T-helper 1 cell treated with Interleukin-12 subunit alpha and Interleukin-12 subunit beta and Interleukin-4 antibody, amounts not matched to agents 30 μg/mL and 1 μg/mL, for 36 hours (primary cell): Measurements from ENCODE around the gene ATP6V0B.
A peak's percentile ranks its signal among the peaks of the same experiment; 100 is the strongest.

Experiments used
- H3K27ac Mint-ChIP-seq: one replicate; pipeline ENCODE4 v1.8.0; 2021; ENCODE audit warnings: mild to moderate bottlenecking, mixed read lengths
- H3K27me3 Mint-ChIP-seq: one replicate; pipeline ENCODE4 v1.8.0; 2021; ENCODE audit warnings: low read depth, mixed read lengths
- H3K36me3 Mint-ChIP-seq: one replicate; pipeline ENCODE4 v1.8.0; 2021; ENCODE audit warnings: low read depth, mixed read lengths
- H3K4me1 Mint-ChIP-seq: one replicate; pipeline ENCODE4 v1.8.0; 2021; ENCODE audit warnings: low read depth, mixed read lengths
- H3K4me3 Mint-ChIP-seq: one replicate; pipeline ENCODE4 v1.8.0; 2021; ENCODE audit warnings: mild to moderate bottlenecking, moderate library complexity, mixed read lengths
- H3K9me3 Mint-ChIP-seq: one replicate; pipeline ENCODE4 v1.8.0; 2021; ENCODE audit warnings: mixed read lengths

The ATP6V0B gene

GRCh38 chr1:43970502-43970901 lies 4.3 kb upstream of the ATP6V0B start:
- peaks cover 6% of the 10 kb centered on the region for H3K36me3 Mint-ChIP-seq

GRCh38 chr1:43970911-43971310 lies 3.8 kb upstream of the ATP6V0B start:
- H3K27me3 Mint-ChIP-seq, result no peaks in the 10 kb centered on the region
- H3K4me1 Mint-ChIP-seq, result peaks cover 40% of the 10 kb centered on the region
- H3K36me3 Mint-ChIP-seq, result peaks cover 6% of the 10 kb centered on the region
- H3K9me3 Mint-ChIP-seq, result no peaks in the 10 kb centered on the region
- peak overlapping the region; percentile 95 for H3K4me3 Mint-ChIP-seq
- H3K27ac Mint-ChIP-seq, result no peak overlapping the region

More at GRCh38 chr1:43970502-43970901, 4.3 kb upstream of the ATP6V0B start:
- Mint-ChIP-seq H3K27me3 (no peaks in the 10 kb centered on the region), H3K9me3 (no peaks in the 10 kb centered on the region), H3K4me1 (peaks cover 36% of the 10 kb centered on the region), H3K4me3 (peak overlapping the region; percentile 95), H3K27ac (peak overlapping the region; percentile 82)

- no peaks in the 10 kb centered on the region for H3K9me3 Mint-ChIP-seq
- peaks cover 6% of the 10 kb centered on the region for H3K36me3 Mint-ChIP-seq
- H3K4me3 Mint-ChIP-seq, result peak overlapping the region; percentile 95
- no peak overlapping the region for H3K27ac Mint-ChIP-seq
- peaks cover 44% of the 10 kb centered on the region for H3K4me1 Mint-ChIP-seq
- no peaks in the 10 kb centered on the region for H3K27me3 Mint-ChIP-seq
Measured at GRCh38 chr1:43971336-43971980, 3.3 kb upstream of the ATP6V0B start.

GRCh38 chr1:43973981-43974442 lies 748 bp upstream of the ATP6V0B start:
- Mint-ChIP-seq H3K36me3 (peaks cover 23% of the 10 kb centered on the region), H3K4me1 (peaks cover 61% of the 10 kb centered on the region), H3K4me3 (peak overlapping the region; percentile 87), H3K27ac (peak overlapping the region; percentile 96), H3K9me3 (no peaks in the 10 kb centered on the region), H3K27me3 (no peaks in the 10 kb centered on the region)

- H3K36me3 Mint-ChIP-seq, result peaks cover 21% of the 10 kb centered on the region
- no peaks in the 10 kb centered on the region for H3K27me3 Mint-ChIP-seq
- H3K4me3 Mint-ChIP-seq, result peak overlapping the region; percentile 87
- H3K27ac Mint-ChIP-seq, result peak overlapping the region; percentile 72
- no peaks in the 10 kb centered on the region for H3K9me3 Mint-ChIP-seq
- peaks cover 53% of the 10 kb centered on the region for H3K4me1 Mint-ChIP-seq
Measured at GRCh38 chr1:43975249-43975961, 645 bp downstream of the ATP6V0B start.

- peak overlapping the region; percentile 72 for H3K27ac Mint-ChIP-seq
- no peaks in the 10 kb centered on the region for H3K9me3 Mint-ChIP-seq
- peaks cover 51% of the 10 kb centered on the region for H3K4me1 Mint-ChIP-seq
- H3K4me3 Mint-ChIP-seq, result peak overlapping the region; percentile 87
- H3K27me3 Mint-ChIP-seq, result no peaks in the 10 kb centered on the region
- H3K36me3 Mint-ChIP-seq, result peaks cover 21% of the 10 kb centered on the region
Measured at GRCh38 chr1:43976045-43976444, 1.3 kb downstream of the ATP6V0B start.

GRCh38 chr1:43976890-43977289 lies 2.1 kb downstream of the ATP6V0B start:
- peaks cover 49% of the 10 kb centered on the region for H3K4me1 Mint-ChIP-seq
- no peaks in the 10 kb centered on the region for H3K27me3 Mint-ChIP-seq
- no peak overlapping the region for H3K27ac Mint-ChIP-seq
- H3K4me3 Mint-ChIP-seq, result peak overlapping the region; percentile 87
- H3K9me3 Mint-ChIP-seq, result no peaks in the 10 kb centered on the region
- H3K36me3 Mint-ChIP-seq, result peaks cover 21% of the 10 kb centered on the region

GRCh38 chr1:43977376-43978263 lies 2.9 kb downstream of the ATP6V0B start:
- H3K27ac Mint-ChIP-seq, result no peak overlapping the region
- H3K36me3 Mint-ChIP-seq, result peaks cover 20% of the 10 kb centered on the region
- peaks cover 51% of the 10 kb centered on the region for H3K4me1 Mint-ChIP-seq
- H3K9me3 Mint-ChIP-seq, result no peaks in the 10 kb centered on the region
- H3K4me3 Mint-ChIP-seq, result peak overlapping the region; percentile 70
- H3K27me3 Mint-ChIP-seq, result no peaks in the 10 kb centered on the region

GRCh38 chr1:43978264-43978550 lies 3.4 kb downstream of the ATP6V0B start:
- peak overlapping the region; percentile 70 for H3K4me3 Mint-ChIP-seq
- peaks cover 50% of the 10 kb centered on the region for H3K4me1 Mint-ChIP-seq

GRCh38 chr1:43978551-43979260 lies 3.9 kb downstream of the ATP6V0B start, which contains the start of gene B4GALT2:
B4GALT2 (plus strand) TSS chr1:43979210; CDS start chr1:43981161, 1,951 bp downstream.
- Mint-ChIP-seq H3K36me3 (peaks cover 18% of the 10 kb centered on the region), H3K27ac (peak within 1 kb of the TSS; percentile 56), H3K4me3 (peak within 1 kb of the TSS; percentile 82), H3K9me3 (no peaks in the 10 kb centered on the region), H3K4me1 (peaks cover 45% of the 10 kb centered on the region), H3K27me3 (no peaks in the 10 kb centered on the region)

More at GRCh38 chr1:43978264-43978550, 3.4 kb downstream of the ATP6V0B start:
- no peaks in the 10 kb centered on the region for H3K9me3 Mint-ChIP-seq
- peaks cover 19% of the 10 kb centered on the region for H3K36me3 Mint-ChIP-seq
- peak overlapping the region; percentile 7 for H3K27ac Mint-ChIP-seq
- H3K27me3 Mint-ChIP-seq, result no peaks in the 10 kb centered on the region

- no peak overlapping the region for H3K27ac Mint-ChIP-seq
- no peaks in the 10 kb centered on the region for H3K27me3 Mint-ChIP-seq
- H3K4me3 Mint-ChIP-seq, result no peak overlapping the region
- no peaks in the 10 kb centered on the region for H3K9me3 Mint-ChIP-seq
- peaks cover 18% of the 10 kb centered on the region for H3K36me3 Mint-ChIP-seq
- H3K4me1 Mint-ChIP-seq, result peaks cover 40% of the 10 kb centered on the region
Measured at GRCh38 chr1:43979261-43979527, 4.4 kb downstream of the ATP6V0B start.

GRCh38 chr1:43979528-43980254 lies 4.9 kb downstream of the ATP6V0B start:
- peak overlapping the region; percentile 56 for H3K27ac Mint-ChIP-seq
- H3K27me3 Mint-ChIP-seq, result no peaks in the 10 kb centered on the region
- peak overlapping the region; percentile 82 for H3K4me3 Mint-ChIP-seq
- peaks cover 18% of the 10 kb centered on the region for H3K36me3 Mint-ChIP-seq
- peaks cover 38% of the 10 kb centered on the region for H3K4me1 Mint-ChIP-seq
- no peaks in the 10 kb centered on the region for H3K9me3 Mint-ChIP-seq

- peaks cover 38% of the 10 kb centered on the region for H3K4me1 Mint-ChIP-seq
- peaks cover 18% of the 10 kb centered on the region for H3K36me3 Mint-ChIP-seq
- H3K27me3 Mint-ChIP-seq, result no peaks in the 10 kb centered on the region
- H3K27ac Mint-ChIP-seq, result no peak overlapping the region
- no peaks in the 10 kb centered on the region for H3K9me3 Mint-ChIP-seq
- H3K4me3 Mint-ChIP-seq, result peak overlapping the region; percentile 82
Measured at GRCh38 chr1:43980255-43981134, 5.7 kb downstream of the ATP6V0B start.
